Ishikawa (cell line): ENCODE results near the gene KDM4B.

ENCODE experiments used
- CREB1 ChIP-seq: IDR thresholded peaks from 2 replicates; pipeline ENCODE4 v1.6.1; 2012; ENCODE audit warnings: low read depth
- EGR1 ChIP-seq: IDR thresholded peaks from 2 replicates; pipeline ENCODE4 v1.6.1; 2012
- EP300 ChIP-seq: IDR thresholded peaks from 2 replicates; pipeline ENCODE4 v1.6.1; 2012; ENCODE audit warnings: borderline replicate concordance
- FOXM1 ChIP-seq: IDR thresholded peaks from 2 replicates; pipeline ENCODE4 v1.6.1; 2012; ENCODE audit warnings: low read depth, borderline replicate concordance
- NFIC ChIP-seq: IDR thresholded peaks from 2 replicates; pipeline ENCODE4 v1.6.1; 2012
- RAD21 ChIP-seq: IDR thresholded peaks from 2 replicates; pipeline ENCODE4 v1.6.1; 2012; ENCODE audit warnings: low read depth
- TAF1 ChIP-seq: IDR thresholded peaks from 2 replicates; pipeline ENCODE4 v1.6.1; 2012; ENCODE audit warnings: low read depth, mild to moderate bottlenecking
- TCF12 ChIP-seq: IDR thresholded peaks from 2 replicates; pipeline ENCODE4 v1.6.1; 2012; ENCODE audit warnings: low read depth
- TEAD4 ChIP-seq: IDR thresholded peaks from 2 replicates; pipeline ENCODE4 v1.6.1; 2012
- YY1 ChIP-seq: IDR thresholded peaks from 2 replicates; pipeline ENCODE4 v1.6.1; 2012; ENCODE audit warnings: low read depth
- ZBTB7A ChIP-seq: IDR thresholded peaks from 2 replicates; pipeline ENCODE4 v1.6.1; 2012; ENCODE audit warnings: low read depth
- TF ChIP-seq, protein P1 (sequence below): IDR thresholded peaks from 2 replicates; pipeline ENCODE4 v1.6.1; 2012
- TF ChIP-seq, protein P2 (sequence below): IDR thresholded peaks from 2 replicates; pipeline ENCODE4 v1.6.1; 2012; ENCODE audit warnings: low read depth, mild to moderate bottlenecking
- TF ChIP-seq, protein P3 (sequence below): IDR thresholded peaks from 2 replicates; pipeline ENCODE4 v1.6.1; 2012

DNA sequence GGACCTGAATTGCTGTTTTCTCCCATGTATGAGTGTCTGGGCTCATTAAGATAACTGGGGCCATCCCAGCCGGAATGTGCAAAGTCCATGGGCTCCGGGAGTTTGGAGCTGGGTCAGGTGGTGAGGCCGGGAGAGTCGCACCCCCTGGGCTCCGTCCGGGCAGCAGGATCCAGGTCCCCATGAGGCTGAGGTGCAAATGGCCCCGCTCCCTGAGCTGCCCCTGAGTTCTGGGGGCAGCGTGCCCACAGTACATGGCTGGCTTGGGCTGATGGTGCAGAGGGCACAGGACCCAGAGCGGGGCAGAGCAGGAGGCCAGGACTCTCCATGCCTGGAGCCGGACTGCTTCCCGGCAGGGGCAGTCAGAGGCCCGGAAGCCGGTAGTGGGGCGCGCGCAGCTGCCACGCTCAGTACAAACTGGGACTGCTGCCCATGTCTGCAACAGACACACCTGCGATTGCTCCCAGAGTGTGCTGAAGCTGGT, 136.0 kb downstream of the KDM4B start:
- no peak for TF ChIP-seq TEAD4
- no peak for TF ChIP-seq EP300
- TF ChIP-seq RAD21, result no peak
- TF ChIP-seq, protein P1, sequence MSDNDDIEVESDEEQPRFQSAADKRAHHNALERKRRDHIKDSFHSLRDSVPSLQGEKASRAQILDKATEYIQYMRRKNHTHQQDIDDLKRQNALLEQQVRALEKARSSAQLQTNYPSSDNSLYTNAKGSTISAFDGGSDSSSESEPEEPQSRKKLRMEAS, result no peak
- TF ChIP-seq, protein P2, sequence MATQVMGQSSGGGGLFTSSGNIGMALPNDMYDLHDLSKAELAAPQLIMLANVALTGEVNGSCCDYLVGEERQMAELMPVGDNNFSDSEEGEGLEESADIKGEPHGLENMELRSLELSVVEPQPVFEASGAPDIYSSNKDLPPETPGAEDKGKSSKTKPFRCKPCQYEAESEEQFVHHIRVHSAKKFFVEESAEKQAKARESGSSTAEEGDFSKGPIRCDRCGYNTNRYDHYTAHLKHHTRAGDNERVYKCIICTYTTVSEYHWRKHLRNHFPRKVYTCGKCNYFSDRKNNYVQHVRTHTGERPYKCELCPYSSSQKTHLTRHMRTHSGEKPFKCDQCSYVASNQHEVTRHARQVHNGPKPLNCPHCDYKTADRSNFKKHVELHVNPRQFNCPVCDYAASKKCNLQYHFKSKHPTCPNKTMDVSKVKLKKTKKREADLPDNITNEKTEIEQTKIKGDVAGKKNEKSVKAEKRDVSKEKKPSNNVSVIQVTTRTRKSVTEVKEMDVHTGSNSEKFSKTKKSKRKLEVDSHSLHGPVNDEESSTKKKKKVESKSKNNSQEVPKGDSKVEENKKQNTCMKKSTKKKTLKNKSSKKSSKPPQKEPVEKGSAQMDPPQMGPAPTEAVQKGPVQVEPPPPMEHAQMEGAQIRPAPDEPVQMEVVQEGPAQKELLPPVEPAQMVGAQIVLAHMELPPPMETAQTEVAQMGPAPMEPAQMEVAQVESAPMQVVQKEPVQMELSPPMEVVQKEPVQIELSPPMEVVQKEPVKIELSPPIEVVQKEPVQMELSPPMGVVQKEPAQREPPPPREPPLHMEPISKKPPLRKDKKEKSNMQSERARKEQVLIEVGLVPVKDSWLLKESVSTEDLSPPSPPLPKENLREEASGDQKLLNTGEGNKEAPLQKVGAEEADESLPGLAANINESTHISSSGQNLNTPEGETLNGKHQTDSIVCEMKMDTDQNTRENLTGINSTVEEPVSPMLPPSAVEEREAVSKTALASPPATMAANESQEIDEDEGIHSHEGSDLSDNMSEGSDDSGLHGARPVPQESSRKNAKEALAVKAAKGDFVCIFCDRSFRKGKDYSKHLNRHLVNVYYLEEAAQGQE, result no peak
- TF ChIP-seq TCF12, result no peak
- no peak for TF ChIP-seq NFIC
- no peak for TF ChIP-seq CREB1
- TF ChIP-seq EGR1, result no peak
- TF ChIP-seq FOXM1, result no peak
- no peak for TF ChIP-seq TAF1
- TF ChIP-seq ZBTB7A, result no peak
- TF ChIP-seq, protein P3, sequence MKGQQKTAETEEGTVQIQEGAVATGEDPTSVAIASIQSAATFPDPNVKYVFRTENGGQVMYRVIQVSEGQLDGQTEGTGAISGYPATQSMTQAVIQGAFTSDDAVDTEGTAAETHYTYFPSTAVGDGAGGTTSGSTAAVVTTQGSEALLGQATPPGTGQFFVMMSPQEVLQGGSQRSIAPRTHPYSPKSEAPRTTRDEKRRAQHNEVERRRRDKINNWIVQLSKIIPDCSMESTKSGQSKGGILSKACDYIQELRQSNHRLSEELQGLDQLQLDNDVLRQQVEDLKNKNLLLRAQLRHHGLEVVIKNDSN, result no peak
- TF ChIP-seq YY1, result no peak
